SIG-M5 treated with dmso at 0.1 percent for 504 hours (cell line): ENCODE results near the gene LTBP4.
"Not testable (repeated sequence)": the region's sequence is repeated elsewhere in the genome, so short reads cannot be mapped to it uniquely, and the experiment has no call there.

Source experiments
- DNase-seq: peaks from one replicate; lab custom pipeline; 2025; ENCODE audit not compliant: unreplicated experiment; lab: John Stamatoyannopoulos, UW

The LTBP4 gene

GRCh38 chr19:40624369-40625153 lies 23.4 kb downstream of the LTBP4 start:
- not testable (repeated sequence) for DNase-seq

GRCh38 chr19:40625406-40626120 lies 24.4 kb downstream of the LTBP4 start:
- no peak for DNase-seq

- DNase-seq: no peak
These were observed 25.7 kb downstream of the LTBP4 start for GRCh38 chr19:40626918-40627317.

- no peak for DNase-seq
These were observed 26.5 kb downstream of the LTBP4 start for GRCh38 chr19:40627486-40628279.

GRCh38 chr19:40629346-40629745 lies 28.2 kb downstream of the LTBP4 start:
- no peak for DNase-seq

GRCh38 chr19:40630571-40631160 lies 29.5 kb downstream of the LTBP4 start:
- no peak for DNase-seq

- no peak for DNase-seq
These were observed 31.3 kb downstream of the LTBP4 start for GRCh38 chr19:40632311-40633036.

- no peak for DNase-seq
These were observed 32.0 kb downstream of the LTBP4 start for GRCh38 chr19:40633207-40633606.

- DNase-seq: no peak
These were observed 37.2 kb downstream of the LTBP4 start for GRCh38 chr19:40638327-40638726.

- DNase-seq: no peak
These were observed 38.4 kb downstream of the LTBP4 start for GRCh38 chr19:40639638-40639982.

GRCh38 chr19:40640744-40641143 lies 39.6 kb downstream of the LTBP4 start:
- no peak for DNase-seq

- no peak for DNase-seq
These were observed 40.1 kb downstream of the LTBP4 start for GRCh38 chr19:40641281-40641680.

GRCh38 chr19:40642051-40642706 lies 41.0 kb downstream of the LTBP4 start:
- DNase-seq: no peak

- no peak for DNase-seq
These were observed 41.7 kb downstream of the LTBP4 start for GRCh38 chr19:40642757-40643305.

GRCh38 chr19:40646743-40647254 lies 45.6 kb downstream of the LTBP4 start:
- DNase-seq: no peak

- DNase-seq: not testable (repeated sequence)
These were observed 48.9 kb downstream of the LTBP4 start for GRCh38 chr19:40649903-40650675.

GRCh38 chr19:40650749-40651305 lies 49.7 kb downstream of the LTBP4 start:
- DNase-seq: no peak

- DNase-seq: not testable (repeated sequence)
These were observed 51.1 kb downstream of the LTBP4 start for GRCh38 chr19:40652303-40652702.

- DNase-seq: not testable (repeated sequence)
These were observed 54.5 kb downstream of the LTBP4 start for GRCh38 chr19:40655684-40656083.
